ENCODE results near the gene RESP18.

Gene RESP18

DNA sequence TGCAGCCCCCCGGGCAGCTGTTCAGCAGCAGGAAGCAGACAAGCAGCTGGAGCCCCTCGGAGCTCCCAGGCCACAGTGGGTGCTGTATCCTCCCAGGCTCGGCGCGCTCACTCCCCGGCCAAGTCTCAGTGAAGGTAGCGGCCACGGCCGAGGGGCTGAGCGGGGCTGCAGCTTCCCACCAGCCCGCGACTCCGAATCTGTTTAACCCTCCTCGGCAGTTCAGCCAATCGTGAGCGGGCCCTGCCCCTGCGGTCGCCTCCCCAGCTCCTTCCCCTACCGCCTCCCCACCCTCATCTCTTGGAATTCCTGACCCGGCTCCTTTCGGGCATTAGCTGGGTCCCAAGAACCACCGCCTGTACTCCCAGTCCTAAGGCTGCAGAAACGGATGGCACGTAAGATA, at the start of gene RESP18:
TSS of gene RESP18 (minus strand) at position 203 of the 400 bp plus-strand sequence.
- H3K4me3 ChIP-seq (ENCODE audit: low read depth, low read length) = peak within 1 kb of the TSS; percentile 33

- no peak overlapping the region for H3K4me3 ChIP-seq (ENCODE audit: low read depth, low read length)
Observed at GRCh38 chr2:219381448-219381847, 48.9 kb upstream of the RESP18 start.

DNA sequence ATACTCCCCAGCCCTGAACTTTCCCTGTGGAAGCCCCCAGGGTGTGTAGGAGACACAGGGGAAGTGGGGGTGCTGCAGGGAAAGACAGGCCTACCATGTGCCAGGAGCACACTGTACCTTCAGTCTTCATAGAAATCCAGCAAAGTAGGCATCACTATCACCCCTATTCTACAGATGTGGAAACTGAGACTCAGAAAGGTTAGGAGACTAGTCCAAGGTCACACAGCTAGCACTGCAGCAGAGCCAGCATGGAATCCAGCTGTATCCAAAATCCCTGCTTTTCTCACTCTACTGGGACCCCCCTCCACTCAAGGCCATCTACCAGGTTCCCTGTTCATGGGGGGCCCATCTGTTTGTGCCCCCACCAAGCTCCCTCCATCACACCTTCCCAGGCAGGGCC, 48.4 kb upstream of the RESP18 start:
- no peak overlapping the region for H3K4me3 ChIP-seq (ENCODE audit: low read depth, low read length)

DNA sequence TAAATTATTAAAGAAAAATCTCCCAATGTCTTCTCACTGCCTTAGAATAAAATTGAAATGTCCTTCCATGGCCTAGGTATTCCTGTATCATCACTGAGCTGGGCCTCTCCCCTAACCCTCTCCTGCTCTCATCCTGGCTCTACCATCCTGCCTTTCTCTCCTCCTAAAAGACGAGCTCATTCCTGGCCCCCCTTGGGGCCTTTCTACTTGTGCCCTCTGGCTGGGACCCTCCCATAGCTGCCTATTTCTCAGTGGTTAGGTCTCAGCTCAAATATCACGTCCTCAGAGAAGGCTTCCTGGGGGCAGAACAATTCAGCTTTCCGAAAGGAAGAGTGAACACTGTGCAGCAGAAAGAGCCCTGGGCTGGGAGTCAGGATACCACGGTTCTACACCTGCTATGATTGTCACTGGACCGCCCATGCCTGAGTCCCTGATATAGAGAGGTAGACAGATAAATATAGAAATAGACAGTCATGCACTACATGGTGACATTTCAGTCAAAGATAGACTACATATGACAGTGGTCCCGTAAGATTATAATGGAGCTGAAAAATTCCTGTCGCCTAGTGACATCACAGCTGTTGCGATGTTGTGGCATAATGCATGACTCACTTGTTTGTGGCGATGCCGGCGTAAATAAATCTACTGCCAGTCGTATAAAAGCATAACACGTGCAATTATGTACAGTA, 45.8 kb upstream of the RESP18 start:
- no peak overlapping the region for H3K4me3 ChIP-seq (ENCODE audit: low read depth, low read length)

DNA sequence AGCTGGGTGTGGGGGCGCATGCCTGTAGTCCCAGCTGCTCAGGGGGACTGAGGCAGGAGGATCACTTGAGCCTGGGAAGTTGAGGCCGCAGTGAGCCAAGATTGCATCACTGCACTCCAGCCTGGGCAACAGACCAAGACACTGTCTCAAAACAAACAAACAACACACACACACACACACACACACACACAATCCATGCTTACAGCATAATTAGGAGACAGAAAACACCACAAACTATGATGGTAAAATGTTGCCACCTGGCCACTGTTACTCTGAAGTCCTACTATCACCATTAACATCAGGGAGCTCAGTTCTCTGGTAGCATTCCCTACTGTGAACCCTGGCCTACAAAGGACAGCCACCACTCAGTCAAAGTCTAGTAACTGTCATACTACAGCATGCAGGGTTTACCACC, 36.9 kb upstream of the RESP18 start:
- no peak overlapping the region for H3K4me3 ChIP-seq (ENCODE audit: low read depth, low read length)

- no peak overlapping the region for H3K4me3 ChIP-seq (ENCODE audit: low read depth, low read length)
Observed at GRCh38 chr2:219368690-219369191, 36.2 kb upstream of the RESP18 start.

- no peak overlapping the region for H3K4me3 ChIP-seq (ENCODE audit: low read depth, low read length)
Observed at GRCh38 chr2:219362524-219363164, 30.1 kb upstream of the RESP18 start.

DNA sequence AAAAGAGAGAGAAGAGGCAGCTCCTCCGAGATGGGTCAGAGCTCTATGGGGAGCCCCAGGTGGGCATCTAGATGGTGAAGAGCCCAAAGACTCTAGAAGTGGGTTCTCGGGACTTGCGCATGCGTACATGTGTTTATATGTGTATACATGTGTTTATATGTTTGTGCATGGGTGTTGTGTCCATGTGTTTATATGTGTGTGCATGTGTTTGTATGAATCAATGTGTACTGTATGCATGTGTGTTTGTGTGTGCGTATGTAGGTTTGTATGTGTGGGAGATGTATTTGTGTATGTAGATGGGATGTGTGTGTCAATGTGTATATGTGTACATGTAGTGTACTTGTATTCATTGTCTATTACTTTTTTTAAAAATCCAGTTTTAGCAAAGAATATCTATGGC, 29.5 kb upstream of the RESP18 start:
- H3K4me3 ChIP-seq (ENCODE audit: low read depth, low read length) = no peak overlapping the region

- H3K4me3 ChIP-seq (ENCODE audit: low read depth, low read length) = peak overlapping the region; percentile 41
Observed at GRCh38 chr2:219358170-219359075, 25.9 kb upstream of the RESP18 start.

- no peak overlapping the region for H3K4me3 ChIP-seq (ENCODE audit: low read depth, low read length)
Observed at GRCh38 chr2:219356834-219357233, 24.3 kb upstream of the RESP18 start.

GRCh38 chr2:219354582-219354981, 22.0 kb upstream of the RESP18 start:
- no peak overlapping the region for H3K4me3 ChIP-seq (ENCODE audit: low read depth, low read length)

DNA sequence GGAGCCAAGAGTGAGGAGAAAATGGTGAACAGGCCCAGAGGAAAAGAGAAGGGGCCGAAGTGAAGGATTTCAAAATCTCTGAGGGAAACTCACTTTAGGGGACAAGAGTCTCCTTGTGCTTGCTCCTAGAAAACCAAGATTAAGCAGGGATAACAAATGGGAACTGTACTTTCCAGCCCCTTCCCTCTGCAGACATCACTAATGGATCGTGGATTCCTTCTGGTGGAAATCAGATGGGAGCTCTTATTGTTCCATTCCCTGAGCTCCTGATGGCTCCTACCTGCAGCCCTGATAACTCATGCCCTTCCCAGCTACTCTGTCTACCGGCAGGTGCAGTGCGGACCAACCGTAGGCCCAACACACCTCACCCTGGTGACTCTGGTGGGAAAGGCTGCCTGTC, 20.6 kb upstream of the RESP18 start:
- no peak overlapping the region for H3K4me3 ChIP-seq (ENCODE audit: low read depth, low read length)

GRCh38 chr2:219352448-219353023, 20.0 kb upstream of the RESP18 start:
- no peak overlapping the region for H3K4me3 ChIP-seq (ENCODE audit: low read depth, low read length)

- H3K4me3 ChIP-seq (ENCODE audit: low read depth, low read length) = no peak overlapping the region
Observed at GRCh38 chr2:219350710-219351221, 18.2 kb upstream of the RESP18 start.

GRCh38 chr2:219350215-219350614, 17.7 kb upstream of the RESP18 start:
- no peak overlapping the region for H3K4me3 ChIP-seq (ENCODE audit: low read depth, low read length)

GRCh38 chr2:219344751-219345430, 12.3 kb upstream of the RESP18 start:
- H3K4me3 ChIP-seq (ENCODE audit: low read depth, low read length) = no peak overlapping the region

DNA sequence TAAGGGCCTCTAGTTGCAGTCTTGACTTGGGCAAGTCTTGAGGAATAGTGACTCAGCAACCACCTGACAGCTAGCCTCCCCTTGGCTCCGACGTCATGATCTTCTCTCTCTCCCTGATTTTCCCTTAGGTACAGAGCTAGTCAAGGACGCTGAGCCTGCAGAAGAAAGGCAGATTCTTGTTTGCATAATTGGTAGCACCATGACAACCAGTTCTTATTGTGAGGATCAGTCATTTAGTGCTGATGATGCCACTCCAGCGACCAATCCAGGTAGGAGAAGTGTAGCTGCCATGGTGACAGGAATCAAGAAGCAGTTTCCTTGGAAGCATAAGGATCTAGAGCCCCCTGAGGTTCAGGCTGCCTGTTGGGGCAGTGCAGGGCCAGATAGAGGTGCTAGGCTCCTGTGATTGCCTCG, 2.8 kb upstream of the RESP18 start:
- no peak overlapping the region for H3K4me3 ChIP-seq (ENCODE audit: low read depth, low read length)

DNA sequence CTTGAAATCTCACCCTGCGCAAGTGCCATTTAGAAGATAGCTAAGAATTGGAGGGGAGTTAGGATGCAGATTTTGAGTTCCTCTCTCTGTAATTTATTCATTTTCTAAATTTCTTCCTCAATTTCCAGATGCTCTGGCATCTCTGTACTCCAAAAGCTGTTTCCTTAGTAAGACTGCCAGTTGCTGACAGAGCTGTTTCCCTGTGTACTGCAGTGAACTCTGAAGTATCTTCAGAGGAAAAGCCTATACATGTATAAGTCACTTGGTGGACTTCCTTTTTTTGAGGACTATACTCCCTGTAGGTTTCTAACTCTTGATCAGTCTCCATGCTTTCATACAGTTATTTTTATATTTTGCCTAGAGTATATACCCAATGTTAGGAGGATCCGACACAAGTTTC, 1.5 kb upstream of the RESP18 start:
- no peak overlapping the region for H3K4me3 ChIP-seq (ENCODE audit: low read depth, low read length)

DNA sequence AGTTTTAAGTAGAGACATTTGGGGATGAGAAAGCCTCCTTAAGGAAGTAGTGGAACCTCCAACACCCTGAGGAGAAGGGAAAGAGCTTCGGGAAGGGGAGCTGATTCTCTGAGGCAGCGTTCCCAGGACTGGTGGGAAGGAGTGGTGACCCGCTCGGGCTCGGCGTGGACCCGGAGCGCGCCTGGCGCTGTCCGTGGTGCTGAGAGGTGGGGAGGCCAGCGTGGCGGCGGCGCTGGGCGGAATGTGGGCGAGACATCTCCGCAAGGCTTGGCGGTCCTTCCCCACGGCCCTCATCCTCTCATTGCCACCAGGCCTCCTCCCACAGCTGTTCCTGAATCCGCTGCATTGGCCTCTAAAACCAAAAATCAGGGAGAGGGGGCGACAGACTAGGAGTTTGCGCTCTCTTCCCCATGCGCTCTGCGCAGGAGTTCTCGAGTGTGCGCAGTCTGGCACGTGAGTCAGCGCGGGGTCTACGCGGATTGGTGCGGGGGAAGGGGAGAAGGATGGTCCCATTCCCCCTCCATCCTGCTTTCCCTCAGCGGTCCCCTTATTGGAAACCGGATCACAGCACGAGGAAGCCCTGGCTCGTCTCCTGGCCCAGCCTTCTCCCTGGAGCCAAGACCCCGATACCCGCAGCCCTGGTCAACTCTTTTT, 857 bp downstream of the RESP18 start:
- peak overlapping the region; percentile 1 for H3K4me3 ChIP-seq (ENCODE audit: low read depth, low read length)

- no peak overlapping the region for H3K4me3 ChIP-seq (ENCODE audit: low read depth, low read length)
Observed at GRCh38 chr2:219327719-219328118, 4.8 kb downstream of the RESP18 start.
